ENCODE results near the gene EXD3. TPM values are rescaled to one million over a fixed set of nuclear protein-coding genes. Genes with fewer than 3 reads are reported as not detected.

EXD3 gene
- polyA plus RNA-seq, 1 of the 3 experiments (the other 2 are of a cell fraction), result 11.5 TPM

DNA sequence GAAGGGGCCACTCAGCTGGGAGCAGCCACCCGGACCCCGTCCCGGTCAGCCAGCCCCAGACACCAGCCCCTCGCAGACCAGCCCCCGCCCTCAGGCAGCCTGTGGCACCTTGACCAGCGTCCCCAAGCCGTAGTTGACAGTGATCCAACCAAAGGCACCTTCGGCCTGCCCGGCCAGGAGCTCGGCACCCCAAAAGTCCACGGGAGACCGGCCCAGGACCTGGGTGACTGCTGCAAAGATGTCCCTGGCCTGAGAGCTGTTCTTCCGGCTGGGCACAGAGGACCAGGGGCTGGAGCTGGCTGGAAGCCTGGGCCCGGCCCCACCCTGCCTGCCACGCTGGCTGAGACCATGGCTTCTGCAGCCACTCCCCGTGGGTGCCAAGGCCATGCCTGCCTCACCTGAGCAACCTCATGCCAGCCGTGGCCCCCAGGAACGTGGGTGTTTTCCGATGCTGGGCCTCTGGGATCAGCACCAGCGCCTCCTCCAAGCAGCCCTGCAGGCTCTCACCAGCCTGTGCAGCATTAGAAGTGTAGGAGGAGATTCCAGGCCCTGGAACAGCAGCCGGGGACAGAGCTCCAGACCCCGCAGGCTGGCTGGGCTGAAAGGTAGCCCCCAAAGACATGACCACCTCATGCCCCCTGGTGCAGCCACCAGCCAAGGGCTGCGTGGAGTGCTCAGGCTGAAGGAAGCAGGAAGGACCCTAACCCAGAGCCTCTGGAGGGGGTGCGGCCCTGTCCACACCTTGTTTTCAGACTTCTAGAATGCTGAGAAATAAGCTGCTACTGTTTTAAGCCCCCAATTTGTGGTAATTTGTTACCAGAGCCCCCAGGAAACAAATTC, 14.0 kb upstream of the EXD3 start:
- no peak overlapping the region for H3K4me2 ChIP-seq
- 82% methylated on average over 9 of the region's 24 CpGs for WGBS (ENCODE audit: low lambda C conversion rate)
- no peak overlapping the region for H3K27ac ChIP-seq (ENCODE audit: low read depth in 2 of 2, low read length in 1 of 2)
- ChIA-PET CTCF (interaction anchor here (0.7 to 2.0 kb wide), 4 partner anchors 9 to 41 kb away, joined by 3 to 8 read pairs (median 4); partner anchors contain the start of genes EXD3 and NOXA1), POLR2A (no interaction called here)
- no peaks in the 10 kb centered on the region for H3K9me2 ChIP-seq
- no peaks in the 10 kb centered on the region for H3K27me3 ChIP-seq (ENCODE audit: insufficient read depth)
- no peak for DNase-seq
- H3K4me1 ChIP-seq (ENCODE audit: control insufficient read depth in 1 of 2, insufficient read depth in 2 of 2, low read depth in 1 of 2, low read length in 1 of 2), result peaks cover 3 to 4% of the 10 kb centered on the region in 2 experiments; a peak in 2 of 4 replicates
- H3K36me3 ChIP-seq (replicated peaks in 1 of 2; ENCODE audit: control insufficient read depth in 1 of 2, insufficient read depth in 2 of 2, low read length in 1 of 2), result no peaks in the 10 kb centered on the region
- H3K79me2 ChIP-seq (ENCODE audit: insufficient read depth), result no peaks in the 10 kb centered on the region
- TF ChIP-seq RXRA (IDR thresholded peaks at IDR 0.05; ENCODE audit: borderline replicate concordance, low read depth) (no peak), MXI1 (IDR thresholded peaks at IDR 0.05; ENCODE audit: low read depth, low read length) (no peak), YY1 (IDR thresholded peaks at IDR 0.05; ENCODE audit: low read depth) (no peak), NFIC (IDR thresholded peaks at IDR 0.05; ENCODE audit: borderline replicate concordance) (no peak), EP300 (IDR thresholded peaks at IDR 0.05; ENCODE audit: borderline replicate concordance in 1 of 2, low read depth in 1 of 2, low read length in 1 of 2) (no peak), RCOR1 (IDR thresholded peaks at IDR 0.05; ENCODE audit: low read length) (no peak), POLR2AphosphoS5 (IDR thresholded peaks at IDR 0.05; ENCODE audit: low read depth, low read length) (no peak), SMC3 (IDR thresholded peaks at IDR 0.05; ENCODE audit: low read depth, low read length) (no peak), FOXM1 (IDR thresholded peaks at IDR 0.05; ENCODE audit: low read depth) (no peak), GATA2 (CRISPR knock-in tag; IDR thresholded peaks at IDR 0.05) (no peak), SIN3A (IDR thresholded peaks at IDR 0.05; ENCODE audit: borderline replicate concordance, low read depth, low read length) (no peak), TCF12 (IDR thresholded peaks at IDR 0.05) (no peak), TEAD4 (IDR thresholded peaks at IDR 0.05; ENCODE audit: borderline replicate concordance, insufficient read depth) (no peak), ELF1 (IDR thresholded peaks at IDR 0.05) (no peak)
- TF ChIP-seq, protein P1, sequence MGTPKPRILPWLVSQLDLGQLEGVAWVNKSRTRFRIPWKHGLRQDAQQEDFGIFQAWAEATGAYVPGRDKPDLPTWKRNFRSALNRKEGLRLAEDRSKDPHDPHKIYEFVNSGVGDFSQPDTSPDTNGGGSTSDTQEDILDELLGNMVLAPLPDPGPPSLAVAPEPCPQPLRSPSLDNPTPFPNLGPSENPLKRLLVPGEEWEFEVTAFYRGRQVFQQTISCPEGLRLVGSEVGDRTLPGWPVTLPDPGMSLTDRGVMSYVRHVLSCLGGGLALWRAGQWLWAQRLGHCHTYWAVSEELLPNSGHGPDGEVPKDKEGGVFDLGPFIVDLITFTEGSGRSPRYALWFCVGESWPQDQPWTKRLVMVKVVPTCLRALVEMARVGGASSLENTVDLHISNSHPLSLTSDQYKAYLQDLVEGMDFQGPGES (IDR thresholded peaks at IDR 0.05; ENCODE audit: low read depth, low read length), result no peak
- TF ChIP-seq, protein P2, sequence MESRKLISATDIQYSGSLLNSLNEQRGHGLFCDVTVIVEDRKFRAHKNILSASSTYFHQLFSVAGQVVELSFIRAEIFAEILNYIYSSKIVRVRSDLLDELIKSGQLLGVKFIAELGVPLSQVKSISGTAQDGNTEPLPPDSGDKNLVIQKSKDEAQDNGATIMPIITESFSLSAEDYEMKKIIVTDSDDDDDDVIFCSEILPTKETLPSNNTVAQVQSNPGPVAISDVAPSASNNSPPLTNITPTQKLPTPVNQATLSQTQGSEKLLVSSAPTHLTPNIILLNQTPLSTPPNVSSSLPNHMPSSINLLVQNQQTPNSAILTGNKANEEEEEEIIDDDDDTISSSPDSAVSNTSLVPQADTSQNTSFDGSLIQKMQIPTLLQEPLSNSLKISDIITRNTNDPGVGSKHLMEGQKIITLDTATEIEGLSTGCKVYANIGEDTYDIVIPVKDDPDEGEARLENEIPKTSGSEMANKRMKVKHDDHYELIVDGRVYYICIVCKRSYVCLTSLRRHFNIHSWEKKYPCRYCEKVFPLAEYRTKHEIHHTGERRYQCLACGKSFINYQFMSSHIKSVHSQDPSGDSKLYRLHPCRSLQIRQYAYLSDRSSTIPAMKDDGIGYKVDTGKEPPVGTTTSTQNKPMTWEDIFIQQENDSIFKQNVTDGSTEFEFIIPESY (IDR thresholded peaks at IDR 0.05; ENCODE audit: borderline replicate concordance, low read depth), result no peak
- TF ChIP-seq, protein P3, sequence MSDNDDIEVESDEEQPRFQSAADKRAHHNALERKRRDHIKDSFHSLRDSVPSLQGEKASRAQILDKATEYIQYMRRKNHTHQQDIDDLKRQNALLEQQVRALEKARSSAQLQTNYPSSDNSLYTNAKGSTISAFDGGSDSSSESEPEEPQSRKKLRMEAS (IDR thresholded peaks at IDR 0.05; ENCODE audit: low read depth), result no peak
- H2AFZ ChIP-seq (ENCODE audit: low read depth), result no peak overlapping the region
- H3K9ac ChIP-seq, result no peak overlapping the region
- H3K4me3 ChIP-seq (ENCODE audit: low read depth in 2 of 2, low read length in 1 of 2), result no peak overlapping the region
- no peaks in the 10 kb centered on the region for H4K20me1 ChIP-seq (ENCODE audit: insufficient read depth)
- peaks cover 1% of the 10 kb centered on the region for H3F3A ChIP-seq (replicated peaks; ENCODE audit: insufficient read depth)
- H3K9me3 ChIP-seq, result no peaks in the 10 kb centered on the region

Data from SK-N-SH (cell line).